Calu3 (cell line): ENCODE measurements around the gene ANKLE2. TPM values are rescaled to one million over a fixed set of nuclear protein-coding genes. Genes with fewer than 3 reads are reported as not detected.
"Not testable (repeated sequence)": the region's sequence is repeated elsewhere in the genome, so short reads cannot be mapped to it uniquely, and the experiment has no call there.

Experiments
- BruUV-seq: library from RNA; stranded (reverse); fragments of 400-500 nt; replicated peaks from 2 replicates; lab custom pipeline; 2021; lab: Mats Ljungman, UMichigan
- CTCF ChIA-PET: fragments of 300-600 bp; sonication (Branson Sonifier 250); formaldehyde crosslinking; loops from one replicate; lab custom pipeline; 2022; ENCODE audit warnings: antibody characterized with exemption; lab: Charles Lee
- DNase-seq: peaks from one replicate; pipeline ENCODE4 v3.0.0; 2022
- H3K27ac Mint-ChIP-seq: one replicate; pipeline ENCODE4 v1.8.0; 2022; ENCODE audit warnings: mixed read lengths; ENCODE audit not compliant: unreplicated experiment
- H3K27me3 Mint-ChIP-seq: one replicate; pipeline ENCODE4 v1.8.0; 2022; ENCODE audit warnings: mixed read lengths; ENCODE audit not compliant: unreplicated experiment
- H3K36me3 Mint-ChIP-seq: one replicate; pipeline ENCODE4 v1.8.0; 2022; ENCODE audit warnings: mild to moderate bottlenecking, moderate library complexity, mixed read lengths; ENCODE audit not compliant: insufficient read depth, unreplicated experiment
- H3K4me1 Mint-ChIP-seq: one replicate; pipeline ENCODE4 v1.8.0; 2022; ENCODE audit warnings: mild to moderate bottlenecking, low read depth, mixed read lengths; ENCODE audit not compliant: unreplicated experiment
- H3K4me3 Mint-ChIP-seq: one replicate; pipeline ENCODE4 v1.8.0; 2022; ENCODE audit warnings: mild to moderate bottlenecking, low read depth, moderate library complexity, mixed read lengths; ENCODE audit not compliant: unreplicated experiment
- H3K9me3 Mint-ChIP-seq: one replicate; pipeline ENCODE4 v1.8.0; 2022; ENCODE audit warnings: low read depth, mixed read lengths; ENCODE audit not compliant: unreplicated experiment
- intact Hi-C: fragments of 100-400 bp; cut with micrococcal nuclease; formaldehyde crosslinking; loops from one replicate; pipeline ENCODE4 v1.10.0; 2022; ENCODE audit not compliant: unreplicated experiment
- total RNA-seq: library from RNA; stranded (reverse); gene quantifications from 2 replicates; pipeline ENCODE4 v1.2.3, GENCODE V29; 2022
- TF ChIP-seq, protein P1 (sequence below): fragments of 200-600 bp; IDR thresholded peaks from one replicate; pipeline ENCODE4 v1.8.0; 2022; ENCODE audit warnings: antibody characterized with exemption; ENCODE audit not compliant: unreplicated experiment

ANKLE2 gene
- total RNA-seq, 1 experiment from 2014 or later, result 190 TPM

DNA sequence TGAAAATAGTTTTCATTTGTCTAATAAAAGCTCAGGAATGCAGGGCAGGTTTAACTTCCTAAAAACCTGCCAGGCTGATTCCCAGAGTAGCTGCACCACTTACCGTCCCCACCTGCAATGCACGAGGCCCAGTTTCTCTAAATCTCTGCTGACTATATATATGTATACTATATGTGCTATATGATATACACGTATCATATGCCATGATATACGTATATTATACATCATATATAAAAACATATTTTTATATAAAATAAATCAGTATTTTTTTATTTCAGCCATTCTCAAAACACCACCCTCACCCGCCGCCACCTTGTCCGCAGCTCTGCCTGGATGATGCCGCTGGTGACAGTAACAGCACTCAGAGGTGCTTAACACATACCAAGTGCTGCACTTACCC lies 2.3 kb downstream of the ANKLE2 start:
- CTCF ChIA-PET, result no interaction called here
- H3K27ac Mint-ChIP-seq, result no peak overlapping the region
- BruUV-seq, result TSS peak; percentile 41
- TF ChIP-seq, protein P1, sequence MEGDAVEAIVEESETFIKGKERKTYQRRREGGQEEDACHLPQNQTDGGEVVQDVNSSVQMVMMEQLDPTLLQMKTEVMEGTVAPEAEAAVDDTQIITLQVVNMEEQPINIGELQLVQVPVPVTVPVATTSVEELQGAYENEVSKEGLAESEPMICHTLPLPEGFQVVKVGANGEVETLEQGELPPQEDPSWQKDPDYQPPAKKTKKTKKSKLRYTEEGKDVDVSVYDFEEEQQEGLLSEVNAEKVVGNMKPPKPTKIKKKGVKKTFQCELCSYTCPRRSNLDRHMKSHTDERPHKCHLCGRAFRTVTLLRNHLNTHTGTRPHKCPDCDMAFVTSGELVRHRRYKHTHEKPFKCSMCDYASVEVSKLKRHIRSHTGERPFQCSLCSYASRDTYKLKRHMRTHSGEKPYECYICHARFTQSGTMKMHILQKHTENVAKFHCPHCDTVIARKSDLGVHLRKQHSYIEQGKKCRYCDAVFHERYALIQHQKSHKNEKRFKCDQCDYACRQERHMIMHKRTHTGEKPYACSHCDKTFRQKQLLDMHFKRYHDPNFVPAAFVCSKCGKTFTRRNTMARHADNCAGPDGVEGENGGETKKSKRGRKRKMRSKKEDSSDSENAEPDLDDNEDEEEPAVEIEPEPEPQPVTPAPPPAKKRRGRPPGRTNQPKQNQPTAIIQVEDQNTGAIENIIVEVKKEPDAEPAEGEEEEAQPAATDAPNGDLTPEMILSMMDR, result no peak
- H3K27me3 Mint-ChIP-seq, result no peaks in the 10 kb centered on the region
- peaks cover 82% of the 10 kb centered on the region for H3K36me3 Mint-ChIP-seq
- peaks cover 6% of the 10 kb centered on the region for H3K4me1 Mint-ChIP-seq
- no peak for DNase-seq
- no peaks in the 10 kb centered on the region for H3K9me3 Mint-ChIP-seq
- H3K4me3 Mint-ChIP-seq, result peak overlapping the region; percentile 91
- intact Hi-C loops, result no loop called here

- DNase-seq, result not testable (repeated sequence)
Observed at GRCh38 chr12:132758825-132759224, 2.8 kb downstream of the ANKLE2 start.

DNA sequence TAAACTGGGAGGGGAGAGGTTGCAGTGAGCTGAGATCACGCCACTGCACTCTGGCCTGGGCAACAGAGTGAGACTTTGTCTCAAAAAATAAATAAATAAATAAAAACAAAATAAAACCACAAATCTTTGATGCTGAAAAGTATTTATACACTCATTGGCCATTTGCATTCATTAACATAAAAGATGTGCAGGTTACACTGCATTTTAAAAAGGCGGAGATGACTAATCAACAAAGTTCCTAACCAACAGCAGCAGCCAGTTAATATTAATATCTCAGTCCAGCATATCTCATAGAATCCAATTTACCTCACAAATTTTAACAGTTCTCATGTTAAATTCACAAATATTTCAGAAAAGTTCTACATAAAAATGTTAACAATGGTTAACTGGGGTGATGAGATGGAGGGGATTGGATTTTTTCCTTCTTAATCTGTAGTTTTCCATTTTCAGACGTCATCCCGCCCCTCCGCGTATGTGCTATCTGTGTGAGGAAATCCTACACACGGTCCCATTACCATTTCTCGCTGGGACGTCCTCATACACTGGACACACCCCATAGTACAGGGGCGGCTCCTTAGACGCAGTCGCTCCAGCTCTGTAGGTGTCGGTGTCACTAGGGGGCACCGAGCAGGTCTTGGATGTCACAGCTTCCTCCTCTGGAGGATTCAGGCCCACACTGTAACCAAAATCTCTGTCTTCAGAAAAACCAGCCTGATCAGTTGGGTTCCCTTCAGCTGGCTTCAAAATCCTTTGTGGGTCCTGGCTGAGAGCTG lies 7.3 kb downstream of the ANKLE2 start:
- no peak overlapping the region for H3K27ac Mint-ChIP-seq
- DNase-seq, result no peak
- H3K4me3 Mint-ChIP-seq, result no peak overlapping the region
- CTCF ChIA-PET, result no interaction called here
- H3K9me3 Mint-ChIP-seq, result no peaks in the 10 kb centered on the region
- intact Hi-C loops, result no loop called here
- TSS peak; percentile 0 for BruUV-seq
- no peaks in the 10 kb centered on the region for H3K4me1 Mint-ChIP-seq
- no peaks in the 10 kb centered on the region for H3K27me3 Mint-ChIP-seq
- H3K36me3 Mint-ChIP-seq, result peaks cover 91% of the 10 kb centered on the region
- TF ChIP-seq, protein P1, result no peak

More at GRCh38 chr12:132758825-132759224, 2.8 kb downstream of the ANKLE2 start:
- CTCF ChIA-PET, BruUV-seq, H3K4me1 Mint-ChIP-seq, H3K27me3 Mint-ChIP-seq, intact Hi-C loops, H3K9me3 Mint-ChIP-seq, H3K4me3 Mint-ChIP-seq, H3K27ac Mint-ChIP-seq: not testable (repeated sequence)
- H3K36me3 Mint-ChIP-seq, result peaks cover 83% of the 10 kb centered on the region

- H3K27ac Mint-ChIP-seq, H3K4me1 Mint-ChIP-seq, H3K4me3 Mint-ChIP-seq, intact Hi-C loops, H3K9me3 Mint-ChIP-seq, DNase-seq, H3K27me3 Mint-ChIP-seq, BruUV-seq, CTCF ChIA-PET: not testable (repeated sequence)
- H3K36me3 Mint-ChIP-seq, result peaks cover 95% of the 10 kb centered on the region
Observed at GRCh38 chr12:132753670-132754069, 8.0 kb downstream of the ANKLE2 start.

GRCh38 chr12:132748319-132748718 lies 13.3 kb downstream of the ANKLE2 start:
- BruUV-seq, result no TSS peak
- intact Hi-C loops, result no loop called here

More at GRCh38 chr12:132748319-132748718, 13.3 kb downstream of the ANKLE2 start:
- DNase-seq, result no peak
- TF ChIP-seq, protein P1, result no peak
- Mint-ChIP-seq H3K4me1 (peaks cover 7% of the 10 kb centered on the region), H3K36me3 (peaks cover 97% of the 10 kb centered on the region), H3K27me3 (no peaks in the 10 kb centered on the region), H3K4me3 (no peak overlapping the region), H3K9me3 (no peaks in the 10 kb centered on the region), H3K27ac (no peak overlapping the region)
- CTCF ChIA-PET, result no interaction called here
